ENCODE results near the gene BRPF1.

The BRPF1 gene

DNA sequence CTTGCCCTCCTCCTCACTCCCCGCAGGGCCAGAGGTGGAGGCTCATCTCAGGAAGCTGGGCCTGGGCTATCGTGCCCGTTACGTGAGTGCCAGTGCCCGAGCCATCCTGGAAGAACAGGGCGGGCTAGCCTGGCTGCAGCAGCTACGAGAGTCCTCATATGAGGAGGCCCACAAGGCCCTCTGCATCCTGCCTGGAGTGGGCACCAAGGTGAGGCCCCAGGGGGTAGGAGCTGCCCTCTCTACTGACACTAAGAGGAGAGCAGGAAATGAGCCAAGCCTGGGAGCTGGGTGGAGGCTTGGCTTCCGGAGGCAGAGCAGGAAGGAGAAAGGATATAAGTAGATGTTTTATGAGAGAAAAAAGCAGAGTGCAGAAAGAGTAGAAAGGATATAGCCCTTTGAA, 23.1 kb downstream of the BRPF1 start:
- TF ChIP-seq, protein P1, sequence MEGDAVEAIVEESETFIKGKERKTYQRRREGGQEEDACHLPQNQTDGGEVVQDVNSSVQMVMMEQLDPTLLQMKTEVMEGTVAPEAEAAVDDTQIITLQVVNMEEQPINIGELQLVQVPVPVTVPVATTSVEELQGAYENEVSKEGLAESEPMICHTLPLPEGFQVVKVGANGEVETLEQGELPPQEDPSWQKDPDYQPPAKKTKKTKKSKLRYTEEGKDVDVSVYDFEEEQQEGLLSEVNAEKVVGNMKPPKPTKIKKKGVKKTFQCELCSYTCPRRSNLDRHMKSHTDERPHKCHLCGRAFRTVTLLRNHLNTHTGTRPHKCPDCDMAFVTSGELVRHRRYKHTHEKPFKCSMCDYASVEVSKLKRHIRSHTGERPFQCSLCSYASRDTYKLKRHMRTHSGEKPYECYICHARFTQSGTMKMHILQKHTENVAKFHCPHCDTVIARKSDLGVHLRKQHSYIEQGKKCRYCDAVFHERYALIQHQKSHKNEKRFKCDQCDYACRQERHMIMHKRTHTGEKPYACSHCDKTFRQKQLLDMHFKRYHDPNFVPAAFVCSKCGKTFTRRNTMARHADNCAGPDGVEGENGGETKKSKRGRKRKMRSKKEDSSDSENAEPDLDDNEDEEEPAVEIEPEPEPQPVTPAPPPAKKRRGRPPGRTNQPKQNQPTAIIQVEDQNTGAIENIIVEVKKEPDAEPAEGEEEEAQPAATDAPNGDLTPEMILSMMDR (IDR thresholded peaks at IDR 0.05; ENCODE audit: insufficient read depth, low read length) = no peak
- TF ChIP-seq, protein P2, sequence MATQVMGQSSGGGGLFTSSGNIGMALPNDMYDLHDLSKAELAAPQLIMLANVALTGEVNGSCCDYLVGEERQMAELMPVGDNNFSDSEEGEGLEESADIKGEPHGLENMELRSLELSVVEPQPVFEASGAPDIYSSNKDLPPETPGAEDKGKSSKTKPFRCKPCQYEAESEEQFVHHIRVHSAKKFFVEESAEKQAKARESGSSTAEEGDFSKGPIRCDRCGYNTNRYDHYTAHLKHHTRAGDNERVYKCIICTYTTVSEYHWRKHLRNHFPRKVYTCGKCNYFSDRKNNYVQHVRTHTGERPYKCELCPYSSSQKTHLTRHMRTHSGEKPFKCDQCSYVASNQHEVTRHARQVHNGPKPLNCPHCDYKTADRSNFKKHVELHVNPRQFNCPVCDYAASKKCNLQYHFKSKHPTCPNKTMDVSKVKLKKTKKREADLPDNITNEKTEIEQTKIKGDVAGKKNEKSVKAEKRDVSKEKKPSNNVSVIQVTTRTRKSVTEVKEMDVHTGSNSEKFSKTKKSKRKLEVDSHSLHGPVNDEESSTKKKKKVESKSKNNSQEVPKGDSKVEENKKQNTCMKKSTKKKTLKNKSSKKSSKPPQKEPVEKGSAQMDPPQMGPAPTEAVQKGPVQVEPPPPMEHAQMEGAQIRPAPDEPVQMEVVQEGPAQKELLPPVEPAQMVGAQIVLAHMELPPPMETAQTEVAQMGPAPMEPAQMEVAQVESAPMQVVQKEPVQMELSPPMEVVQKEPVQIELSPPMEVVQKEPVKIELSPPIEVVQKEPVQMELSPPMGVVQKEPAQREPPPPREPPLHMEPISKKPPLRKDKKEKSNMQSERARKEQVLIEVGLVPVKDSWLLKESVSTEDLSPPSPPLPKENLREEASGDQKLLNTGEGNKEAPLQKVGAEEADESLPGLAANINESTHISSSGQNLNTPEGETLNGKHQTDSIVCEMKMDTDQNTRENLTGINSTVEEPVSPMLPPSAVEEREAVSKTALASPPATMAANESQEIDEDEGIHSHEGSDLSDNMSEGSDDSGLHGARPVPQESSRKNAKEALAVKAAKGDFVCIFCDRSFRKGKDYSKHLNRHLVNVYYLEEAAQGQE (IDR thresholded peaks at IDR 0.05; ENCODE audit: insufficient replicate concordance, low read depth) = no peak
- no peak for TF ChIP-seq GABPA (IDR thresholded peaks at IDR 0.05; ENCODE audit: low read depth)
- no peak for TF ChIP-seq SPI1 (IDR thresholded peaks at IDR 0.05; ENCODE audit: borderline replicate concordance, low read depth)
- TF ChIP-seq POLR2AphosphoS5 (IDR thresholded peaks at IDR 0.05; ENCODE audit: low read depth) = no peak
- Histone ChIP-seq H3K4me3 (replicated peaks; ENCODE audit: insufficient read depth, low read length) (no peak overlapping the region), H3K27ac (replicated peaks) (0 out of 2 replicates have a peak overlapping the region, but pooled peaks have one; percentile 25), H3K27me3 (ENCODE audit: insufficient read depth, poor library complexity, severe bottlenecking) (no peaks in the 10 kb centered on the region)
- no peak for DNase-seq (ENCODE audit: low read depth in 1 of 2, low spot score in 1 of 2)

DNA sequence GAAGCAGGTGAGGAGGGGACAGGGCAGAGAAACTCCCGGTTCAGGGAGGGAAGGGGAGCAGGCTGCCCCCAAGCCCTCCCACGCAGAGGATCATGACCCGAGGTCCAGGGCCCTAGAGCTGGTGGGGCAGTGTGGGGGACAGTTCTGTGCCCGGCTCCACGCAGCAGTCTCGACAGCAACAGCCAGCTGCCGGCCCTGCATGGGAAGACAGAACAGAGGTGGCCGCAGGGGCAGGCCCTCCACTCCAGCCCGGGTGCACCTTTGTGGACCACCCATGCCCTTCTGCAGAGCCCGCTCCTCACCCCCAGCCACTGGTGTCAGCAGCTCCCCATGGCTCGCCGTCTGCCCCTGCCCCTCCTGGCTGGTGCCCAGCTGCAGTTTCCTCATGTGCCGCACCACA, 25.9 kb downstream of the BRPF1 start:
- H3K27ac ChIP-seq (replicated peaks) = no peak overlapping the region
- H3K27me3 ChIP-seq (ENCODE audit: insufficient read depth, poor library complexity, severe bottlenecking) = no peaks in the 10 kb centered on the region
- TF ChIP-seq, protein P2 (IDR thresholded peaks at IDR 0.05; ENCODE audit: insufficient replicate concordance, low read depth) = no peak
- TF ChIP-seq SPI1 (IDR thresholded peaks at IDR 0.05; ENCODE audit: borderline replicate concordance, low read depth) = no peak
- no peak for TF ChIP-seq POLR2AphosphoS5 (IDR thresholded peaks at IDR 0.05; ENCODE audit: low read depth)
- TF ChIP-seq GABPA (IDR thresholded peaks at IDR 0.05; ENCODE audit: low read depth) = no peak
- TF ChIP-seq, protein P1 (IDR thresholded peaks at IDR 0.05; ENCODE audit: insufficient read depth, low read length) = no peak
- H3K4me3 ChIP-seq (replicated peaks; ENCODE audit: insufficient read depth, low read length) = no peak overlapping the region
- DNase-seq (ENCODE audit: low read depth in 1 of 2, low spot score in 1 of 2) = no peak

DNA sequence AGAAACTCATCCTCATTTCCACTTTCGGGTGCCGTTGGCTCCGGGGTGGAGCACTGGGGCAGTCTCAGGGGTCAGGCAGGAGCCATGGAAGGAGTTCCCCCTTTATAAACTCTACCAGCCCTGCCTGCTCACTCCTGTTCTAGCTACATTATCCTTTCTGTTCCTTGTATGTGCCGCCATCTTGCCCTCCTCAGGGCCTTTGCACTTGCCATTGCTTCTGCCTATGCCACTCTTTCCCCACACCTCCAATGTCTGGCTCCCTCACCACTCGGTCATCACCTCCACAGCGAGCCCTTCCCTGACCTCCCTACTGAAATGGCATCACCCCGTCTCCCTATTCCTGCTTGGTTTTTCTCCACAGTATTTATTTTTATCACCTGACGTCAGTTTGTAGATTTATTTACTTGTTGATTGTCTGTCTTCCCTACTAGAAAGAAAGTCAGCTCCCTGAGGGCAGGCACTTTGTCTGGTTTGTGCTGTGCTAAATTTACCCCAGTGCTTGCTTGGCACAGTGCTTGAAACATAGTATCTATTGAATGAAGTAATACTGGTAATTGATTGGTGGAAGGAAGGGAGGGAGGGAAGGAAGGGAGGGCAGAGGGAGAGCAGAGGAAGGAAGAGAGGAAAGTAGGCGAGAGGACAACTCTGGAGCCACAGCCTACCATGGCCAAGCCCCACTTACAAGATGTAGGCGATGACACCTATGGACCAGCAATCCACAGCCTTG, 29.4 kb downstream of the BRPF1 start:
- Histone ChIP-seq H3K27me3 (ENCODE audit: insufficient read depth, poor library complexity, severe bottlenecking) (no peaks in the 10 kb centered on the region), H3K4me3 (replicated peaks; ENCODE audit: insufficient read depth, low read length) (no peak overlapping the region), H3K27ac (replicated peaks) (no peak overlapping the region)
- no peak for TF ChIP-seq GABPA (IDR thresholded peaks at IDR 0.05; ENCODE audit: low read depth)
- no peak for TF ChIP-seq SPI1 (IDR thresholded peaks at IDR 0.05; ENCODE audit: borderline replicate concordance, low read depth)
- TF ChIP-seq POLR2AphosphoS5 (IDR thresholded peaks at IDR 0.05; ENCODE audit: low read depth) = no peak; the same call in 1 of the 2 replicates
- TF ChIP-seq, protein P1 (IDR thresholded peaks at IDR 0.05; ENCODE audit: insufficient read depth, low read length) = no peak
- TF ChIP-seq, protein P2 (IDR thresholded peaks at IDR 0.05; ENCODE audit: insufficient replicate concordance, low read depth) = no peak
- no peak for DNase-seq (ENCODE audit: low read depth in 1 of 2, low spot score in 1 of 2)
